Measurements from ENCODE around the gene F2R.

GRCh38 chr5:76754668-76755078, 38.7 kb downstream of the F2R start:
- no peak for TF ChIP-seq CTCF (IDR thresholded peaks at IDR 0.05)
- no peak for TF ChIP-seq POLR2AphosphoS5 (IDR thresholded peaks at IDR 0.05)
- TF ChIP-seq EP300 (IDR thresholded peaks at IDR 0.05) = no peak

All from suprapubic skin (tissue), 4 donors.